Breast epithelium (tissue), 3 donors: Measurements from ENCODE around the gene SNAPC4.

Experiments used
- CTCF ChIP-seq, 3 donors: fragments of 450-650 bp; IDR thresholded peaks; one replicate each; pipeline ENCODE4 v1.5.1; 2016 to 2017; ENCODE audit warnings: antibody characterized with exemption in 3 of 3, mild to moderate bottlenecking in 3 of 3, moderate library complexity in 3 of 3
- POLR2A ChIP-seq: fragments of 450-650 bp; IDR thresholded peaks from one replicate; pipeline ENCODE4 v1.6.1; 2016; ENCODE audit warnings: antibody characterized with exemption, mild to moderate bottlenecking, moderate library complexity
- POLR2AphosphoS5 ChIP-seq, 3 donors: sonication (generic); formaldehyde crosslinking; IDR thresholded peaks; one replicate each; pipeline ENCODE4 v1.6.1; 2017; ENCODE audit warnings: antibody characterized with exemption in 3 of 3

DNA sequence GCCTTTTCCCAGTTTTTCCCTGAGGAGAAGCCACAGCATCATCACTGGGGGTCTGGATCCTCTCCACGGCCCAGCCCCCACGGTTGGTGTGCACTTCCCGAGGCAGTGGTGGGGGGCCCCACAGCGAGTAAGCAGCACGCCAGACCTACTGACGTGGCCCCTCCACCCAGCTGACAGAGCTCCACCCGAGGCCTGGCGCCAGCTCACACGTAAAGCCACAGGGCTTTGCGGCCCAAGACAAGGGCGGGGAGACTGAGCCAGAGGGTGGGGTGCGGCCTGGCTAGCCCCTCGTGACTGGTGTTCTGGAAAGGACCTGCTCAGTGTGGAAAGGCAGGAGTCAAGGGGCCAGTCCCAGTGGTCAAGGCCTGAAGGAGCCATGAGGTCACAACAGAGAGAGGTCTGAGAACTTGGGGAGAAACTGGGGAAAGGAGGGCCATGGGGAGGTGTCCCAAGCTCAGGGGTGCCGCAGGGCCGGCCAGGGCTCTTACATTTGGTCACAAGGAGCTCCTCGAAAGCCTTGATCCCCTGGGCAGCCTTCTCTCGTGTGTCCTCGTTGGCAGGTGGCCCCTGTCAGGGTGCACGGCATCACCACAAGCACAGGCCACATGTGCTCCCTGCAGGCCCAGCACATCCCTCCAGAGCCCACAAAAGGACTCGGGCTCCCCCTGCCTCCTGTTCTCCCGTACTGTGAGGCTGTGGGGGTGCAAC lies 5.5 kb downstream of the SNAPC4 start:
- TF ChIP-seq CTCF (IDR thresholded peaks at IDR 0.05) (no peak), POLR2A (no peak), POLR2AphosphoS5 (IDR thresholded peaks at IDR 0.05) (no peak)
